Tibial nerve (tissue), 4 donors: ENCODE results near the gene DNAJC25.

ENCODE experiments used
- EP300 ChIP-seq, 2 donors: sonication (generic); formaldehyde crosslinking; IDR thresholded peaks; one replicate each; pipeline ENCODE4 v1.6.1; 2017; ENCODE audit warnings: antibody characterized with exemption in 2 of 2, mild to moderate bottlenecking in 1 of 2
- POLR2A ChIP-seq, 2 donors: fragments of 450-650 bp; IDR thresholded peaks; one replicate each; pipeline ENCODE4 v1.6.1; 2017; ENCODE audit warnings: antibody characterized with exemption in 2 of 2, mild to moderate bottlenecking in 2 of 2, moderate library complexity in 2 of 2
- TF ChIP-seq, protein P1 (sequence below), 5 experiments: fragments of 200-600 bp in 3 of 5; fragments of 450-650 bp in 2 of 5; sonication (generic) in 3 of 5; IDR thresholded peaks; one replicate each; pipeline ENCODE4 v1.5.1; 2016 to 2019; ENCODE audit warnings: antibody characterized with exemption in 5 of 5, mild to moderate bottlenecking in 3 of 5, moderate library complexity in 2 of 5

DNA sequence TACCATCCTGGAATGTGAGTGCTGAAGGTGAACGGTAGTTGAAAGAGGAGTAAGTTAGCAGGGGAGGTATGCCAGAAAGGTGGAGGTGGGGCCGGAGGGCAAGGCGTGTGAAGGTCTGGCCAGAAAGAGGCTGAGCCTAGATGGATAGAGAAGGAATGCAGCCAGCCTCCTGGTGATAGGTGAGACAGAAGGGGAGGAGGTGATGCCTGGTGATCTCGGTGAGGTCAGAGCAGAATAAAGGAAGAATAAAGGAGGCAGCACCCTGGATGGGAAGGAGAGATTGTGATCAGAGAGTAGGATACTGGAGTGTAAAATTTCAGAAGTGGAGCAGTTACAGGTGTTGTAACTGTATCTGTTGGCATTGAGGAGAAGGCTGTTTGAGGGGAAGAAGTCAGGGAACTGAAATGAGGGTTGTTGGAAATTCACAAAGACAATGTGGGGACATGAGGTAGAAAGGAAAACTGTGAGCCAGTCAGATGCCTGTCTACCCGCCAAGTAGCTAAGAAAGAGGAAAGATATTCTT lies 32.2 kb downstream of the DNAJC25 start:
- TF ChIP-seq, protein P1, sequence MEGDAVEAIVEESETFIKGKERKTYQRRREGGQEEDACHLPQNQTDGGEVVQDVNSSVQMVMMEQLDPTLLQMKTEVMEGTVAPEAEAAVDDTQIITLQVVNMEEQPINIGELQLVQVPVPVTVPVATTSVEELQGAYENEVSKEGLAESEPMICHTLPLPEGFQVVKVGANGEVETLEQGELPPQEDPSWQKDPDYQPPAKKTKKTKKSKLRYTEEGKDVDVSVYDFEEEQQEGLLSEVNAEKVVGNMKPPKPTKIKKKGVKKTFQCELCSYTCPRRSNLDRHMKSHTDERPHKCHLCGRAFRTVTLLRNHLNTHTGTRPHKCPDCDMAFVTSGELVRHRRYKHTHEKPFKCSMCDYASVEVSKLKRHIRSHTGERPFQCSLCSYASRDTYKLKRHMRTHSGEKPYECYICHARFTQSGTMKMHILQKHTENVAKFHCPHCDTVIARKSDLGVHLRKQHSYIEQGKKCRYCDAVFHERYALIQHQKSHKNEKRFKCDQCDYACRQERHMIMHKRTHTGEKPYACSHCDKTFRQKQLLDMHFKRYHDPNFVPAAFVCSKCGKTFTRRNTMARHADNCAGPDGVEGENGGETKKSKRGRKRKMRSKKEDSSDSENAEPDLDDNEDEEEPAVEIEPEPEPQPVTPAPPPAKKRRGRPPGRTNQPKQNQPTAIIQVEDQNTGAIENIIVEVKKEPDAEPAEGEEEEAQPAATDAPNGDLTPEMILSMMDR (IDR thresholded peaks at IDR 0.05), result no peak
- TF ChIP-seq POLR2A (IDR thresholded peaks at IDR 0.05) (no peak), EP300 (IDR thresholded peaks at IDR 0.05) (no peak)
